GM18507 (cell line): ENCODE data around the gene CLCA1.

ENCODE experiments used
- DNase-seq: peaks from one replicate; pipeline ENCODE4 v3.0.0; 2011; ENCODE audit warnings: low read depth; ENCODE audit not compliant: insufficient read length; ENCODE audit errors: extremely low spot score
- FAIRE-seq: peaks from 2 replicates; lab custom pipeline; 2011; peaks lifted over from hg19 to GRCh38; lab: Jason Lieb, UNC

Gene CLCA1

GRCh38 chr1:86530211-86530845 is 61.6 kb downstream of the CLCA1 start:
- DNase-seq (no peak), FAIRE-seq (no peak)

DNA sequence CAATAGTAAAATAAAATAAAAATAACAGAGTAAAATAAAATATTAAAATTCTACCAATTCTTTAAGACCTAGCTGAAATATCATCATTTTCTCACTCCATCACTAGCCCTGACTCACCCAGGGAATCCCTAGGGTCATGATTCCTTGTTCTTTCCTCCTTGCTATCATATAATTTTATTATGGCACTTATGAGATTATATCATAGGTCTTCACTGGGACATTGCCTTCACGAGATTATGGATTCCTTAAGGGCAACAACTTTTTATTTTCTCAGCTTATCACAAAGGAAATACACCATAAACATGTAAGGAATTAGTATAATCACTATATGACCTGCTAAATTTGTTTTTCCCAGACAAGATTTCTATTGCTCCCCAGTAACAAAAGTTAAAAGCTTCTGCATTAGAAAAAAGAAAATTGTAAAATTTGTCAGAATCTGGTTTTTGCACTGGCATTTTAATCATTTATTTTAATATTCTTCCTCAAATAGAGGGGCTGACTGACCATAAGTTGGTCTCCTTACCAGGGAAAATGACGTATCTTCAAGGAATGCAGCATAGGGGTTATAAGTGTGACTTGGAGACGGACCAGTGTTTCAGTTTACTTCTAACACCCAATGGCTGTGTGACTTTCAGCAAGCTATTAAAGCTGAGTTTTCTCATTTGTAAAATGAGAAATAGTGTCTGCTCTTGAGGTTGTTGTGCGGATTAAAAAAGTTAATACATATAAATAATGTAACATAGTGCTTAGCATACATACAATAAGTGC is 69.4 kb downstream of the CLCA1 start:
- FAIRE-seq (no peak), DNase-seq (no peak)

DNA sequence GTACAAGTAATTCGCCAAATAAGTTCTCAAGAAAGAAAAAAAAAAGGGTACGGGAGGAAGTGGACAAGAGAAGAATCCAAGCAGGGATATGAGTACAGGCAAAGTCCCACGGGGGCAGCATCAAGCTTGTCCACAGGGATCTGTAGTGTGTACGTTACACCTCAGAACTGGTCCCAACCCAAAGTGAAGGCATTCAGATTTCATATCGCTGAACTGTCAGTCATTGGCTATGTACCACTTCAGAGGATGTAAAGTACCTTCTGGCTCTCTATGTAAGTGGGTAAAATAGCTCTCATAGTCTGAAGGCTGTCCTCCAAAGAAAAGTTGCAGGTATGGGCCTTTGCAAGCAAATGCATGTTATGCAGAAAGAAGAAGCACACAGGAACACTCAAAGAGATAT is 70.0 kb downstream of the CLCA1 start:
- FAIRE-seq (no peak), DNase-seq (no peak)

DNA sequence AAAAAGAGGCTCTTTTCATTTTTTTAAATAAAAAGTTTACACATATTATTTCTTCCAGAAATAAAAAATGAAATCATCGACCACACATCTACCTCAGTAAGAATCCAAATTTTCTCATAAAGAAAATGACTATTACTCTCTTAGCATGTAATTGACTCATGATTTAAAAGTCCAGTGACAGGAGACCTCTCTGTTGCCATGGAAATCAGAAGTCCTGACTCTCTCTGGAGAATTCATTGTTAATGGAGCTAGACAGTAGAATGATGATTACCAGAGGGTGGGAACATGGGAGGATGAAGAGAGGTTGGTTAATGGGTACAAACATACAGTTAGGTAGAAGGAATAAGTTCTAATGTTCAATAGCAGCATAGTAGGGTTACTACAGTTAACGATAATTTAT is 73.1 kb downstream of the CLCA1 start:
- no peak for DNase-seq
- no peak for FAIRE-seq

DNA sequence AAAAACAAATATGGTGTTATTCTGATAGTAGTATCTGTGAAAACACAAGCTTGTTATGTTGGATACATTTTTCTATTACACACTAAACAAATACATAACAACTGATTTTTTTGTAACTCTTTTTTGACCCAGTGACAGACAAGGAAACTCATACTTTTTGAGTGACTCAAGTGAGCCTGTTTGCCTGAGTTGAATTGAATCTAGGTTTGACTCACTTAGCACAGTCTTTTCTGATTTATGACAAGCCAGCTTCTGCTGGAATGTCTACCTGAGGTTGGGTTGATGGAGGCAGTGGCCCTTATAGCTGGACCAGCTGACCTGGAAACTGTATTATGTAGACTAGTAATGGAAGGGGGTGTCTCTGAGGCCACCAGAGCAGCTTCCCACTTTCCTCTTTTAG is 73.9 kb downstream of the CLCA1 start:
- DNase-seq (no peak), FAIRE-seq (no peak)

GRCh38 chr1:86546787-86547221 is 78.1 kb downstream of the CLCA1 start, which contains the start of gene CLCA4:
TSS of gene CLCA4 (plus strand) at chr1:86547078. CDS start at chr1:86547120, 42 bp downstream.
- FAIRE-seq (no peak), DNase-seq (no peak)

DNA sequence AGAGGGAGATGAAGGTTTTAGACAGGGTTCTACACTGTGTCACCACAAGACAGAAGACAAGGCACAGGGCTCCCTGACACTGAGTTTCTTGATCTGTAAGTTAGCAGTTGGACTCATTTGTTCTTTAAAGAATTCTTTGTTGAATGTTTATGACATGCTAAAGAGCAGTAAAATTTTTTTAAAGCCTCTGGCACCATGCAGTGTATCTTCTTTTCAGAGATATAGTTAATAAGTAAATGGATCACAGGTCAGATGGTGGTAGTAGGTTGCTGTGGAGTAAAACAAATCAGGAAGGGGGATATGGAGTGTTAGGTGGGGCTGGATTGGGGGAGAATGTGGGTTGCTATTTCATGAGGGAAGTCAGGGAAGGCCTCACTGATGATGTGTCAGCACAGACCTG is 80.1 kb downstream of the CLCA1 start:
- no peak for FAIRE-seq

More for the DNA sequence above, 80.1 kb downstream of the CLCA1 start:
- no peak for DNase-seq
